Measurements from ENCODE around the gene SLC2A5.
A peak's percentile ranks its signal among the peaks of the same experiment; 100 is the strongest.
"Not testable (repeated sequence)": the region's sequence is repeated elsewhere in the genome, so short reads cannot be mapped to it uniquely, and the experiment has no call there.

SLC2A5 gene

GRCh38 chr1:9008236-9008635 lies 61.2 kb downstream of the SLC2A5 start:
- DNase-seq (ENCODE audit: low read depth in 2 of 2, low spot score in 1 of 2): no peak

- no peak for DNase-seq (ENCODE audit: low read depth in 2 of 2, low spot score in 1 of 2)
Measured at GRCh38 chr1:9006956-9007615, 62.3 kb downstream of the SLC2A5 start.

GRCh38 chr1:9005395-9005708 lies 64.1 kb downstream of the SLC2A5 start:
- DNase-seq (ENCODE audit: low read depth in 2 of 2, low spot score in 1 of 2): no peak

- peak; percentile 54 to 63 for DNase-seq (ENCODE audit: low read depth in 2 of 2, low spot score in 1 of 2)
Measured at GRCh38 chr1:9004700-9005394, 64.6 kb downstream of the SLC2A5 start.

GRCh38 chr1:9004031-9004699 lies 65.3 kb downstream of the SLC2A5 start:
- no peak for DNase-seq (ENCODE audit: low read depth in 2 of 2, low spot score in 1 of 2)

- DNase-seq (ENCODE audit: low read depth in 2 of 2, low spot score in 1 of 2): not testable (repeated sequence)
Measured at GRCh38 chr1:9002215-9002560, 67.2 kb downstream of the SLC2A5 start.

- DNase-seq (ENCODE audit: low read depth in 2 of 2, low spot score in 1 of 2): not testable (repeated sequence)
Measured at GRCh38 chr1:9001534-9002214, 67.8 kb downstream of the SLC2A5 start.

GRCh38 chr1:8993962-8994675 lies 75.3 kb downstream of the SLC2A5 start:
- not testable (repeated sequence) for DNase-seq (ENCODE audit: low read depth in 2 of 2, low spot score in 1 of 2)

- no peak for DNase-seq (ENCODE audit: low read depth in 2 of 2, low spot score in 1 of 2)
Measured at GRCh38 chr1:8992936-8993687, 76.3 kb downstream of the SLC2A5 start.

GRCh38 chr1:8989821-8990220 lies 79.6 kb downstream of the SLC2A5 start:
- DNase-seq (ENCODE audit: low read depth in 2 of 2, low spot score in 1 of 2): no peak

GRCh38 chr1:8989061-8989460 lies 80.4 kb downstream of the SLC2A5 start:
- DNase-seq (ENCODE audit: low read depth in 2 of 2, low spot score in 1 of 2): no peak

GRCh38 chr1:8988618-8988967 lies 80.8 kb downstream of the SLC2A5 start:
- no peak for DNase-seq (ENCODE audit: low read depth in 2 of 2, low spot score in 1 of 2)

- peak; percentile 46 to 51 for DNase-seq (ENCODE audit: low read depth in 2 of 2, low spot score in 1 of 2)
Measured at GRCh38 chr1:8987881-8988617, 81.4 kb downstream of the SLC2A5 start.

- DNase-seq (ENCODE audit: low read depth in 2 of 2, low spot score in 1 of 2): no peak
Measured at GRCh38 chr1:8986814-8987190, 82.6 kb downstream of the SLC2A5 start.

- DNase-seq (ENCODE audit: low read depth in 2 of 2, low spot score in 1 of 2): no peak
Measured at GRCh38 chr1:8985915-8986813, 83.3 kb downstream of the SLC2A5 start.
